HepG2 (cell line): ENCODE data around the gene ADRM1. TPM values are rescaled to one million over a fixed set of nuclear protein-coding genes. Genes with fewer than 3 reads are reported as not detected.

Source experiments
- ATAC-seq: fragments of 200-7000 bp; cut with Tn5 transposase; 3 replicates; pipeline ENCODE4 v1.9.1; 2020; ENCODE audit warnings: mild to moderate bottlenecking, moderate library complexity
- BruUV-seq: library from RNA; stranded (reverse); fragments of 400-500 nt; replicated peaks from 2 replicates; lab custom pipeline; 2021; lab: Mats Ljungman, UMichigan
- CTCF ChIA-PET: fragments of 300-600 bp; formaldehyde crosslinking; extraction: SDS; loops from one replicate; lab custom pipeline; 2021; ENCODE audit warnings: low total read pairs, inconsistent platforms, low intra/inter-chr PET ratio; lab: Yijun Ruan, JAX
- POLR2A ChIA-PET: fragments of 350-600 bp; sonication (Branson Sonifier 250); formaldehyde crosslinking; loops from one replicate; lab custom pipeline; 2020; ENCODE audit warnings: antibody characterized with exemption, inconsistent platforms; lab: Yijun Ruan, JAX
- DNase-seq: peaks from one replicate; pipeline ENCODE4 v3.0.0-alpha.2; 2015; ENCODE audit warnings: low spot score
- FAIRE-seq: peaks from 3 replicates; lab custom pipeline; 2011; peaks lifted over from hg19 to GRCh38; lab: Jason Lieb, UNC
- H2AFZ ChIP-seq: one replicate; pipeline ENCODE4 v1.6.1; 2011; ENCODE audit warnings: low read length, inconsistent platforms
- H3K27ac ChIP-seq: fragments of 300-600 bp; 3 replicates; pipeline ENCODE4 v1.8.0; 2011; ENCODE audit warnings: mixed run types, mild to moderate bottlenecking, mixed read lengths, low read length, inconsistent platforms; ENCODE audit not compliant: insufficient read depth; ENCODE audit errors: extremely low read length
- H3K27me3 ChIP-seq, 2 experiments: fragments of 200-600 bp in 1 of 2; 2 replicates in 1 of 2; 3 replicates in 1 of 2; pipeline versions ENCODE4 v1.6.0 to v1.8.0; 2011; ENCODE audit warnings: low read length in 2 of 2, mild to moderate bottlenecking in 2 of 2, moderate library complexity in 2 of 2, inconsistent platforms in 1 of 2; ENCODE audit not compliant: insufficient read depth in 2 of 2, control insufficient read depth in 1 of 2
- H3K36me3 ChIP-seq, 2 experiments: fragments of 200-600 bp in 1 of 2; replicated peaks in 1 of 2; 2 replicates in 1 of 2; 3 replicates in 1 of 2; pipeline versions ENCODE4 v1.5.1 to v1.8.0; 2011; ENCODE audit warnings: low read length in 2 of 2, inconsistent platforms in 1 of 2; ENCODE audit not compliant: insufficient read depth in 2 of 2, control insufficient read depth in 1 of 2
- H3K4me1 ChIP-seq: 2 replicates; pipeline ENCODE4 v1.5.1; 2012; ENCODE audit warnings: low read length, inconsistent platforms; ENCODE audit not compliant: insufficient read depth
- H3K4me2 ChIP-seq: 2 replicates; pipeline ENCODE4 v1.6.0; 2011; ENCODE audit warnings: low read depth, low read length, inconsistent platforms
- H3K4me3 ChIP-seq, 3 experiments: fragments of 200-600 bp in 1 of 3; sonication (generic), shearing (Covaris generic) in 1 of 3; replicated peaks in 1 of 3; 2 replicates each; pipeline ENCODE4 v1.5.1; 2011 to 2016; ENCODE audit warnings: low read length in 3 of 3, inconsistent platforms in 2 of 3, low read depth in 2 of 3, mild to moderate bottlenecking in 2 of 3, control low read depth in 1 of 3, mixed read lengths in 1 of 3; ENCODE audit not compliant: insufficient read depth in 1 of 3
- H3K79me2 ChIP-seq: one replicate; pipeline ENCODE4 v1.6.1; 2011; ENCODE audit warnings: low read length, inconsistent platforms; ENCODE audit not compliant: insufficient read depth
- H3K9ac ChIP-seq: 2 replicates; pipeline ENCODE4 v1.6.0; 2011; ENCODE audit warnings: mild to moderate bottlenecking, low read depth, low read length, inconsistent platforms; ENCODE audit not compliant: insufficient read depth
- H3K9me3 ChIP-seq: 2 replicates; pipeline ENCODE4 v1.5.1; 2012; ENCODE audit warnings: mild to moderate bottlenecking, low read length
- H4K20me1 ChIP-seq: 2 replicates; pipeline ENCODE4 v1.6.0; 2011; ENCODE audit warnings: inconsistent platforms, mild to moderate bottlenecking, low read length, moderate library complexity; ENCODE audit not compliant: insufficient read depth
- ASH2L ChIP-seq: fragments of 300-600, 200-600 bp; sonication (generic); IDR thresholded peaks from 2 replicates; pipeline ENCODE4 v1.7.0; 2017; ENCODE audit warnings: low read depth, mild to moderate bottlenecking, moderate library complexity, mixed read lengths, low read length; ENCODE audit not compliant: insufficient read length
- FOXK2 ChIP-seq: fragments of 450-650 bp; IDR thresholded peaks from 2 replicates; pipeline ENCODE4 v1.6.1; 2016
- GABPB1 ChIP-seq: IDR thresholded peaks from 2 replicates; pipeline ENCODE4 v1.6.1; 2016; ENCODE audit warnings: mild to moderate bottlenecking, missing genetic modification reagents, moderate library complexity, missing compliant biosample characterization
- HDAC2 ChIP-seq: sonication (generic); formaldehyde crosslinking; IDR thresholded peaks from 2 replicates; pipeline ENCODE4 v1.4.0; 2020; ENCODE audit warnings: missing genetic modification reagents
- NFE2L2 ChIP-seq: fragments of 150-350 bp; IDR thresholded peaks from 2 replicates; pipeline ENCODE4 v1.6.1; 2014; ENCODE audit warnings: low read length
- POLR2G ChIP-seq: fragments of 200-400 bp; formaldehyde crosslinking; IDR thresholded peaks from 2 replicates; pipeline ENCODE4 v1.6.1; 2018; ENCODE audit warnings: mild to moderate bottlenecking, low read depth, low read length, moderate library complexity
- TAF15 ChIP-seq: fragments of 200-400 bp; formaldehyde crosslinking; IDR thresholded peaks from one replicate; pipeline ENCODE4 v1.6.1; 2018; ENCODE audit warnings: mild to moderate bottlenecking, low read depth, low read length; ENCODE audit not compliant: poor library complexity, severe bottlenecking
- ZFP62 ChIP-seq: sonication (generic); formaldehyde crosslinking; IDR thresholded peaks from 2 replicates; pipeline ENCODE4 v1.4.0; 2020; ENCODE audit warnings: missing genetic modification reagents
- ZNF143 ChIP-seq: sonication (generic); formaldehyde crosslinking; IDR thresholded peaks from 2 replicates; pipeline ENCODE4 v1.4.0; 2020; ENCODE audit warnings: missing genetic modification reagents
- ZNF317 ChIP-seq: sonication (generic); formaldehyde crosslinking; IDR thresholded peaks from 2 replicates; pipeline ENCODE4 v1.5.0; 2020; ENCODE audit warnings: mild to moderate bottlenecking, missing genetic modification reagents
- ZNF354B ChIP-seq: sonication (generic); formaldehyde crosslinking; IDR thresholded peaks from 2 replicates; pipeline ENCODE4 v1.8.0; 2022; ENCODE audit warnings: mild to moderate bottlenecking, missing genetic modification reagents
- ZNF468 ChIP-seq: sonication (generic); formaldehyde crosslinking; IDR thresholded peaks from 2 replicates; pipeline ENCODE4 v1.8.0; 2022; ENCODE audit warnings: mild to moderate bottlenecking, moderate library complexity, missing genetic modification reagents
- ZNF543 ChIP-seq: sonication (generic); formaldehyde crosslinking; IDR thresholded peaks from 2 replicates; pipeline ENCODE4 v1.4.0; 2020; ENCODE audit warnings: mild to moderate bottlenecking, missing genetic modification reagents
- ZNF550 ChIP-seq: sonication (generic); formaldehyde crosslinking; IDR thresholded peaks from 2 replicates; pipeline ENCODE4 v1.4.0; 2020; ENCODE audit warnings: mild to moderate bottlenecking, missing genetic modification reagents, borderline replicate concordance
- ZNF570 ChIP-seq: sonication (generic); formaldehyde crosslinking; IDR thresholded peaks from 2 replicates; pipeline ENCODE4 v1.4.0; 2020; ENCODE audit warnings: mild to moderate bottlenecking, missing genetic modification reagents, borderline replicate concordance
- ZNF841 ChIP-seq: sonication (generic); formaldehyde crosslinking; IDR thresholded peaks from 2 replicates; pipeline ENCODE4 v1.8.1; 2023; ENCODE audit warnings: missing genetic modification reagents, borderline replicate concordance
- WGBS: methylation state at CpG from one replicate; pipeline ENCODE4 v1.1.6; 2017; ENCODE audit warnings: low lambda C conversion rate; 5-methylcytosine and 5-hydroxymethylcytosine counted together
- in situ Hi-C: cut with HindIII; loops from 2 replicates; pipeline ENCODE4 v1.10.0; 2017; ENCODE audit warnings: low pct_unique_long_range_greater_than_20kb; ENCODE audit not compliant: extremely low pct_ligation_motif_present
- intact Hi-C: fragments of 100-400 bp; cut with micrococcal nuclease; formaldehyde crosslinking; loops from one replicate; pipeline ENCODE4 v1.10.0; 2022; ENCODE audit not compliant: unreplicated experiment
- polyA plus RNA-seq, 8 experiments: library from polyadenylated mRNA; depleted of rRNA in 3 of 8; stranded (reverse) in 7 of 8; unstranded in 1 of 8; fragments of >200 nt; fragmentation: Illumina TruSeq in 4 of 8; extraction: Trizol in 4 of 8; gene quantifications; 2 replicates each; pipeline versions ENCODE4 v1.2.1 to v1.2.3, GENCODE V29; 2011 to 2016; ENCODE audit warnings: low read depth in 4 of 8, missing spikeins in 1 of 8, mixed read lengths in 1 of 8; ENCODE audit not compliant: insufficient read depth in 1 of 8
- total RNA-seq, 5 experiments: library from RNA; depleted of rRNA; stranded (reverse); fragments of >200 nt; fragmentation: Illumina TruSeq; extraction: Trizol; gene quantifications; 2 replicates each; pipeline ENCODE4 v1.2.3, GENCODE V29; 2016; ENCODE audit warnings: low read depth in 1 of 5
- TF ChIP-seq, protein P1 (sequence below): sonication (generic); formaldehyde crosslinking; IDR thresholded peaks from 2 replicates; pipeline ENCODE4 v1.4.0; 2020; ENCODE audit warnings: missing genetic modification reagents, borderline replicate concordance
- TF ChIP-seq, protein P2 (sequence below): sonication (generic); formaldehyde crosslinking; conservative IDR thresholded peaks from 2 replicates; pipeline ENCODE4 v1.4.0; 2020; ENCODE audit warnings: missing genetic modification reagents
- TF ChIP-seq, protein P3 (sequence below): sonication (generic); IDR thresholded peaks from 2 replicates; pipeline ENCODE4 v1.6.1; 2016; ENCODE audit warnings: low read depth, borderline replicate concordance
- TF ChIP-seq, protein P4 (sequence below): sonication (generic); formaldehyde crosslinking; IDR thresholded peaks from 2 replicates; pipeline ENCODE4 v1.4.0; 2020; ENCODE audit warnings: mild to moderate bottlenecking, missing genetic modification reagents

The ADRM1 gene
- total and polyA plus RNA-seq, 2 of the 13 experiments (the other 11 are each of a cell fraction or from before 2014, with no cell fraction given), result 92.9 to 154 TPM

DNA sequence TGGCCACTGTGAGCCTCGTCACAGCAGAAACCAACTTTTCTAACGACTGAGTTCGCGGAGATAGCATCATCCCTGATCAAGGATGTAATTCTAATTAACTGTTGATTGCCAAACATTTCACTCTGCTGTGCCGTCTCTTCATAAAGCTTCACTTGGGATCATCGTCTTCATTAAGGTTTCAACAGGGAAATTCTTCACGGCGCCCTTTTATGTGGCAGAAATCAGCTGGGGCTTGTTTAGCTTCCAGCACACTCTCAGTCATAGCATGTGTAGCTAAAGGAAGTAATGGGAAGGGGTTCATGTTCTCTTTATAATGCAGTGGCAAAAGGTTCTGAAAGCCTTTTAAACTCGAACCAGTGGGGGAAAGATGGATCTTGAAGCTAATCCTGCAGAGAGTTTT, 8.9 kb upstream of the ADRM1 start:
- H4K20me1 ChIP-seq, result no peaks in the 10 kb centered on the region
- TF ChIP-seq ZFP62 (CRISPR knock-in tag) (no peak), FOXK2 (no peak), ZNF543 (CRISPR knock-in tag) (no peak), HDAC2 (CRISPR knock-in tag) (no peak), ZNF468 (CRISPR knock-in tag) (no peak), ASH2L (no peak), GABPB1 (no peak), ZNF143 (no peak), ZNF841 (CRISPR knock-in tag) (no peak), ZNF550 (CRISPR knock-in tag) (no peak), ZNF354B (CRISPR knock-in tag) (no peak), NFE2L2 (no peak), POLR2G (no peak), TAF15 (no peak), ZNF570 (CRISPR knock-in tag) (no peak), ZNF317 (CRISPR knock-in tag) (no peak)
- TF ChIP-seq, protein P1, sequence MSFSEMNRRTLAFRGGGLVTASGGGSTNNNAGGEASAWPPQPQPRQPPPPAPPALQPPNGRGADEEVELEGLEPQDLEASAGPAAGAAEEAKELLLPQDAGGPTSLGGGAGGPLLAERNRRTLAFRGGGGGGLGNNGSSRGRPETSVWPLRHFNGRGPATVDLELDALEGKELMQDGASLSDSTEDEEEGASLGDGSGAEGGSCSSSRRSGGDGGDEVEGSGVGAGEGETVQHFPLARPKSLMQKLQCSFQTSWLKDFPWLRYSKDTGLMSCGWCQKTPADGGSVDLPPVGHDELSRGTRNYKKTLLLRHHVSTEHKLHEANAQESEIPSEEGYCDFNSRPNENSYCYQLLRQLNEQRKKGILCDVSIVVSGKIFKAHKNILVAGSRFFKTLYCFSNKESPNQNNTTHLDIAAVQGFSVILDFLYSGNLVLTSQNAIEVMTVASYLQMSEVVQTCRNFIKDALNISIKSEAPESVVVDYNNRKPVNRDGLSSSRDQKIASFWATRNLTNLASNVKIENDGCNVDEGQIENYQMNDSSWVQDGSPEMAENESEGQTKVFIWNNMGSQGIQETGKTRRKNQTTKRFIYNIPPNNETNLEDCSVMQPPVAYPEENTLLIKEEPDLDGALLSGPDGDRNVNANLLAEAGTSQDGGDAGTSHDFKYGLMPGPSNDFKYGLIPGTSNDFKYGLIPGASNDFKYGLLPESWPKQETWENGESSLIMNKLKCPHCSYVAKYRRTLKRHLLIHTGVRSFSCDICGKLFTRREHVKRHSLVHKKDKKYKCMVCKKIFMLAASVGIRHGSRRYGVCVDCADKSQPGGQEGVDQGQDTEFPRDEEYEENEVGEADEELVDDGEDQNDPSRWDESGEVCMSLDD (CRISPR knock-in tag), result no peak
- TF ChIP-seq, protein P2, sequence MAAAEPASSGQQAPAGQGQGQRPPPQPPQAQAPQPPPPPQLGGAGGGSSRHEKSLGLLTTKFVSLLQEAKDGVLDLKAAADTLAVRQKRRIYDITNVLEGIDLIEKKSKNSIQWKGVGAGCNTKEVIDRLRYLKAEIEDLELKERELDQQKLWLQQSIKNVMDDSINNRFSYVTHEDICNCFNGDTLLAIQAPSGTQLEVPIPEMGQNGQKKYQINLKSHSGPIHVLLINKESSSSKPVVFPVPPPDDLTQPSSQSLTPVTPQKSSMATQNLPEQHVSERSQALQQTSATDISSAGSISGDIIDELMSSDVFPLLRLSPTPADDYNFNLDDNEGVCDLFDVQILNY, result no peak
- TF ChIP-seq, protein P3, sequence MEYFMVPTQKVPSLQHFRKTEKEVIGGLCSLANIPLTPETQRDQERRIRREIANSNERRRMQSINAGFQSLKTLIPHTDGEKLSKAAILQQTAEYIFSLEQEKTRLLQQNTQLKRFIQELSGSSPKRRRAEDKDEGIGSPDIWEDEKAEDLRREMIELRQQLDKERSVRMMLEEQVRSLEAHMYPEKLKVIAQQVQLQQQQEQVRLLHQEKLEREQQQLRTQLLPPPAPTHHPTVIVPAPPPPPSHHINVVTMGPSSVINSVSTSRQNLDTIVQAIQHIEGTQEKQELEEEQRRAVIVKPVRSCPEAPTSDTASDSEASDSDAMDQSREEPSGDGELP, result no peak
- TF ChIP-seq, protein P4, sequence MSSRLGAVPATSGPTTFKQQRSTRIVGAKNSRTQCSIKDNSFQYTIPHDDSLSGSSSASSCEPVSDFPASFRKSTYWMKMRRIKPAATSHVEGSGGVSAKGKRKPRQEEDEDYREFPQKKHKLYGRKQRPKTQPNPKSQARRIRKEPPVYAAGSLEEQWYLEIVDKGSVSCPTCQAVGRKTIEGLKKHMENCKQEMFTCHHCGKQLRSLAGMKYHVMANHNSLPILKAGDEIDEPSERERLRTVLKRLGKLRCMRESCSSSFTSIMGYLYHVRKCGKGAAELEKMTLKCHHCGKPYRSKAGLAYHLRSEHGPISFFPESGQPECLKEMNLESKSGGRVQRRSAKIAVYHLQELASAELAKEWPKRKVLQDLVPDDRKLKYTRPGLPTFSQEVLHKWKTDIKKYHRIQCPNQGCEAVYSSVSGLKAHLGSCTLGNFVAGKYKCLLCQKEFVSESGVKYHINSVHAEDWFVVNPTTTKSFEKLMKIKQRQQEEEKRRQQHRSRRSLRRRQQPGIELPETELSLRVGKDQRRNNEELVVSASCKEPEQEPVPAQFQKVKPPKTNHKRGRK (CRISPR knock-in tag), result no peak
- no peak overlapping the region for H3K4me3 ChIP-seq
- in situ Hi-C loops (no loop called here), intact Hi-C loops (no loop called here)
- H3K9ac ChIP-seq, result no peak overlapping the region
- peaks cover 18% of the 10 kb centered on the region for H3K4me1 ChIP-seq
- BruUV-seq, result no TSS peak
- H3K79me2 ChIP-seq, result no peaks in the 10 kb centered on the region
- no peak overlapping the region for H2AFZ ChIP-seq
- peaks cover 33 to 51% of the 10 kb centered on the region in 2 experiments for H3K36me3 ChIP-seq
- H3K9me3 ChIP-seq, result no peaks in the 10 kb centered on the region
- FAIRE-seq (no peak), DNase-seq (no peak), ATAC-seq (no peak)
- no peak overlapping the region for H3K27ac ChIP-seq
- ChIA-PET POLR2A (no interaction called here), CTCF (no interaction called here)
- H3K27me3 ChIP-seq, result no peaks in the 10 kb centered on the region
- H3K4me2 ChIP-seq, result no peak overlapping the region
- 93% methylated on average over 9 of the region's 9 CpGs for WGBS
